Nephron (organoid): Measurements from ENCODE around the gene CABLES1.

Source experiments
- H3K27ac Mint-ChIP-seq, 3 experiments: 2 replicates each; pipeline ENCODE4 v1.8.0; 2020; ENCODE audit warnings: mixed read lengths in 3 of 3, mild to moderate bottlenecking in 2 of 3, moderate library complexity in 1 of 3
- H3K27me3 Mint-ChIP-seq: 2 replicates; pipeline ENCODE4 v1.8.0; 2021; ENCODE audit warnings: low read depth, mild to moderate bottlenecking, moderate library complexity, mixed read lengths
- H3K36me3 Mint-ChIP-seq: 2 replicates; pipeline ENCODE4 v1.8.0; 2020; ENCODE audit warnings: low read depth, mixed read lengths
- H3K4me1 Mint-ChIP-seq: 2 replicates; pipeline ENCODE4 v1.8.0; 2020; ENCODE audit warnings: mixed read lengths
- H3K4me3 Mint-ChIP-seq, 3 experiments: 2 replicates each; pipeline ENCODE4 v1.8.0; 2020; ENCODE audit warnings: mild to moderate bottlenecking in 3 of 3, mixed read lengths in 3 of 3, moderate library complexity in 2 of 3
- H3K9me3 Mint-ChIP-seq: 2 replicates; pipeline ENCODE4 v1.8.0; 2020; ENCODE audit warnings: mixed read lengths
- CTCF ChIP-seq, 3 experiments: fragments of 200-600 bp; sonication (generic); IDR thresholded peaks; one replicate each; pipeline ENCODE4 v1.5.0; 2021; ENCODE audit warnings: antibody characterized with exemption in 3 of 3; ENCODE audit not compliant: unreplicated experiment in 3 of 3

Gene CABLES1

GRCh38 chr18:23228102-23229061 is 93.1 kb downstream of the CABLES1 start:
- Mint-ChIP-seq H3K27ac (peak overlapping the region; percentile 87 to 97 (median 91)), H3K4me1 (peaks cover 78% of the 10 kb centered on the region), H3K9me3 (peaks cover 6% of the 10 kb centered on the region), H3K27me3 (no peaks in the 10 kb centered on the region), H3K4me3 (peak overlapping the region in 2 of 3 experiments; percentile 26 to 43), H3K36me3 (peaks cover 37% of the 10 kb centered on the region)
- no peak for TF ChIP-seq CTCF (IDR thresholded peaks at IDR 0.05; ENCODE audit: unreplicated experiment in 3 of 3)

DNA sequence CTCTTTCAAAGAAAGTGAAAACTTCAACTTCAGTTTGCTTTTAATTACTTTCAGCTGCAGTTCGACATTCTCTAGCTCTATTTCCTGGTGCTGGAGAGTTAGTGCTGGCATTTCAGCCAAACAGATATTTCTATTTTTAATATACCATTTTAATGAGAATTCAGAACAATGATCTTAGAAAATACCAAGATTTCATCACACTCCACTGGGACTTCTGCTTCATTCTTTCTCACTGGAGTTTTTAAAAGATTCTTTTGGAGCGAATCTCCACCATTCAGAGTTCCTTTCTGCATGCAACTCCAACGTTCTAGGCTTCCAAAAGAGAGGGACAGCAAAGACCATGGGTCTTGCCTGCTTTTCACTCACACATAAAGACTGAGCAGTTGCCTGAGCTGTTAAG is 94.2 kb downstream of the CABLES1 start:
- no peak for TF ChIP-seq CTCF (IDR thresholded peaks at IDR 0.05; ENCODE audit: unreplicated experiment in 3 of 3)
- Mint-ChIP-seq H3K27me3 (no peaks in the 10 kb centered on the region), H3K4me1 (peaks cover 68% of the 10 kb centered on the region), H3K27ac (peak overlapping the region; percentile 15 to 92 (median 91)), H3K9me3 (peaks cover 6% of the 10 kb centered on the region), H3K4me3 (no peak overlapping the region), H3K36me3 (peaks cover 42% of the 10 kb centered on the region)

DNA sequence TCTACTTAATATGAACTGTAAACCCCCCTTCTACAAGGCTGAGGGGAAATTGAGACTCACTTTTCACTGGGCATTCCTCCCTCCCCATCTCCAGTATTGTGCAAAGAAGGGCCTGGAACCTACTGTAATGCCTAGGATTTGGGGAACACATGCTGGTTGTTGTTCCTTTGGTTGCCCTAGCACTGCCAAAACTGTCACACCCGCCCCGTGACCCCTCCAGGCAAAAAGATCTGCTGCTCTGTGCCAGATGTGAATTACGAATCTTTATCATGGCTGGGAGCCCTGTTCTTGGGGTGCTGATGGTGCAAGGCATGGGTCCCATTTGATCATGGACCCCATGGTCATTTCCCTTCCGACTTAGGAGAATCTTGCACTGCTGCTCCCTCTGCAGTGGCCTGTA is 95.4 kb downstream of the CABLES1 start:
- peak overlapping the region in 1 of 3 experiments; percentile 78 for H3K27ac Mint-ChIP-seq
- TF ChIP-seq CTCF (IDR thresholded peaks at IDR 0.05; ENCODE audit: unreplicated experiment in 3 of 3), result no peak

DNA sequence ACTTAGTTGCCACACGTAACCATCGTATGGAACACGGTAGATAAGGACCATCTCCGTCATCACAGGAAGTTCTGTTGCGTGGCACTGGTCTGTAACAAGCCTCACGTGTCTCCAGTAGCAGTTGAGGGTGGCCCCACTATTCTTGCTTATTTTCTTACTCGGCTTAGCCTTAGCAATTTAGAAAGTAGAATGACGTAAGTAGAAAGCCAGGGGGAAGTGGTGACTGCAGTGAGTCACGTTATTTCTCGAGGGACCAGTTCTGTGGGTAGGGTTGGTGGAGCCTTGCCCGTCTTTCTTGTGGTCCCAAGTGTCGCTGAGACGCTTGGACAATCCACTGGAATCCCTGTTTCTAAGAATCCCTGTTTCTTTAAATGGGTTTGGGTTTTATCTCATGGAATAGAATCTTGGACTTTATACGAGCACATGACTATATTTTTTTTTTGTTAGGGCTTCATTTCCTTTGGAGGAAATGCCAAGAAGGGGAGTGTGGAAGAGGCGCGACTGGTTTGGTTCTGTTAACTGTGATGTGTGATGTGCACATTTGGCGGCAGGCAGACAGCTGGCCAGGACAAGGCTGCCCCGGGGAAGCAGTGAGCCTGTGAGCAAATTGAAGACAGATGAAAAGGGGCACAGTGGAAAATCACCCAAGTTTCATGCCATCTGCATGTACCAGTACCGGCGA is 96.2 kb downstream of the CABLES1 start:
- no peak for TF ChIP-seq CTCF (IDR thresholded peaks at IDR 0.05; ENCODE audit: unreplicated experiment in 3 of 3)
- H3K27ac Mint-ChIP-seq, result peak overlapping the region in 2 of 3 experiments; percentile 34 to 40
- H3K4me3 Mint-ChIP-seq, result no peak overlapping the region
- H3K36me3 Mint-ChIP-seq, result peaks cover 46% of the 10 kb centered on the region
- no peaks in the 10 kb centered on the region for H3K9me3 Mint-ChIP-seq
- no peaks in the 10 kb centered on the region for H3K27me3 Mint-ChIP-seq
- H3K4me1 Mint-ChIP-seq, result peaks cover 59% of the 10 kb centered on the region

More for the DNA sequence above, 95.4 kb downstream of the CABLES1 start:
- Mint-ChIP-seq H3K27me3 (no peaks in the 10 kb centered on the region), H3K9me3 (no peaks in the 10 kb centered on the region), H3K4me3 (no peak overlapping the region), H3K4me1 (peaks cover 64% of the 10 kb centered on the region), H3K36me3 (peaks cover 44% of the 10 kb centered on the region)

- H3K4me1 Mint-ChIP-seq, result peaks cover 51% of the 10 kb centered on the region
- H3K27me3 Mint-ChIP-seq, result no peaks in the 10 kb centered on the region
- TF ChIP-seq CTCF (IDR thresholded peaks at IDR 0.05; ENCODE audit: unreplicated experiment in 3 of 3), result no peak
- no peaks in the 10 kb centered on the region for H3K9me3 Mint-ChIP-seq
- H3K27ac Mint-ChIP-seq, result peak overlapping the region in 1 of 3 experiments; percentile 15
- H3K36me3 Mint-ChIP-seq, result peaks cover 41% of the 10 kb centered on the region
- H3K4me3 Mint-ChIP-seq, result no peak overlapping the region
Measured at GRCh38 chr18:23232331-23232730, 97.0 kb downstream of the CABLES1 start.
